Peyer's patch (tissue), 4 donors: ENCODE results near the gene KSR2. TPM values are rescaled to one million over a fixed set of nuclear protein-coding genes. Genes with fewer than 3 reads are reported as not detected.

Experiments used
- DNase-seq, 3 donors: peaks; one replicate each; pipeline ENCODE4 v3.0.0-alpha.2; 2017 to 2019
- H3K27ac ChIP-seq, 4 donors: fragments of 200-600 bp; sonication (generic); one replicate each; pipeline ENCODE4 v1.5.1; 2016 to 2019
- H3K27me3 ChIP-seq, 2 donors: fragments of 200-600 bp; sonication (generic); one replicate each; pipeline ENCODE4 v1.5.1; 2019
- H3K36me3 ChIP-seq, 3 donors: fragments of 200-600 bp; sonication (generic); one replicate each; pipeline ENCODE4 v1.5.1; 2016 to 2019
- H3K4me1 ChIP-seq, 4 donors: fragments of 200-600 bp; sonication (generic); one replicate each; pipeline ENCODE4 v1.5.1; 2016 to 2019
- H3K4me3 ChIP-seq, 4 donors: fragments of 200-600 bp; sonication (generic); 1 replicate in 3 of 4; 2 replicates in 1 of 4; pipeline ENCODE4 v1.5.1; 2016 to 2019; ENCODE audit warnings: mild to moderate bottlenecking in 1 of 4
- H3K9me3 ChIP-seq, 4 donors: fragments of 200-600 bp; sonication (generic); one replicate each; pipeline ENCODE4 v1.5.1; 2016 to 2019; ENCODE audit warnings: mild to moderate bottlenecking in 1 of 4
- CTCF ChIP-seq, 6 experiments: fragments of 450-650 bp in 4 of 6; fragments of 200-600 bp in 2 of 6; sonication (generic) in 1 of 6; IDR thresholded peaks; one replicate each; pipeline ENCODE4 v1.5.1; 2017 to 2019; ENCODE audit warnings: antibody characterized with exemption in 6 of 6, mild to moderate bottlenecking in 3 of 6, moderate library complexity in 1 of 6
- POLR2A ChIP-seq, 2 donors: fragments of 450-650 bp; IDR thresholded peaks; one replicate each; pipeline ENCODE4 v1.5.1; 2017; ENCODE audit warnings: antibody characterized with exemption in 2 of 2, mild to moderate bottlenecking in 2 of 2, moderate library complexity in 2 of 2
- total RNA-seq, 4 donors: library from RNA; depleted of rRNA; stranded (reverse); fragments of >200 nt; gene quantifications; one replicate each; pipeline ENCODE4 v1.1.0, GENCODE V29; 2016

The KSR2 gene
- under 1 TPM in 3 of 4 donors, not detected in 1; 0.27 to 0.53 (median 0.28) TPM for total RNA-seq

GRCh38 chr12:117968826-117969659 is at the start of gene KSR2:
TSS of gene KSR2 (minus strand) at chr12:117968990. CDS start at chr12:117968255, 735 bp downstream.
- Histone ChIP-seq H3K4me3 (peak within 1 kb of the TSS; percentile 33 to 62 (median 47)), H3K36me3 (no peaks in the 10 kb centered on the region), H3K27ac (peak within 1 kb of the TSS in 2 of 4 donors; percentile 35 to 59), H3K27me3 (no peaks in the 10 kb centered on the region), H3K4me1 (peaks cover 0 to 11% (median 4%) of the 10 kb centered on the region in 4 donors), H3K9me3 (no peaks in the 10 kb centered on the region)
- DNase-seq: peak in 2 of 3 donors; percentile 68 to 81
- peak in 1 of 2 donors; percentile 24 for TF ChIP-seq POLR2A (IDR thresholded peaks at IDR 0.05)
- TF ChIP-seq CTCF (IDR thresholded peaks at IDR 0.05): no peak

GRCh38 chr12:118017926-118018325 is 49.1 kb upstream of the KSR2 start:
- H3K4me3 ChIP-seq: no peak overlapping the region
- H3K27ac ChIP-seq: no peak overlapping the region
- H3K4me1 ChIP-seq: peaks cover 0 to 10% (median 6%) of the 10 kb centered on the region in 4 donors
- no peaks in the 10 kb centered on the region for H3K9me3 ChIP-seq
- H3K27me3 ChIP-seq: no peaks in the 10 kb centered on the region
- TF ChIP-seq POLR2A (IDR thresholded peaks at IDR 0.05) (no peak), CTCF (IDR thresholded peaks at IDR 0.05) (no peak)
- DNase-seq: no peak
- H3K36me3 ChIP-seq: peaks cover 0 to 35% (median 0%) of the 10 kb centered on the region in 3 donors

GRCh38 chr12:118016424-118017264 is 47.9 kb upstream of the KSR2 start, which contains the start of gene RFC5:
TSS of gene RFC5 (plus strand) at chr12:118016703. CDS start at chr12:118016828, 125 bp downstream.
- DNase-seq: peak; percentile 99
- peak within 1 kb of the TSS; percentile 80 to 90 (median 85) for H3K4me3 ChIP-seq
- TF ChIP-seq POLR2A (IDR thresholded peaks at IDR 0.05) (no peak), CTCF (IDR thresholded peaks at IDR 0.05) (no peak)
- H3K36me3 ChIP-seq: peaks cover 0 to 23% (median 0%) of the 10 kb centered on the region in 3 donors
- H3K4me1 ChIP-seq: peaks cover 0 to 10% (median 6%) of the 10 kb centered on the region in 4 donors
- H3K27me3 ChIP-seq: no peaks in the 10 kb centered on the region
- H3K9me3 ChIP-seq: no peaks in the 10 kb centered on the region
- peak within 1 kb of the TSS; percentile 41 to 75 (median 59) for H3K27ac ChIP-seq

GRCh38 chr12:118015944-118016343 is 47.2 kb upstream of the KSR2 start:
- Histone ChIP-seq H3K9me3 (no peaks in the 10 kb centered on the region), H3K36me3 (peaks cover 0 to 18% (median 0%) of the 10 kb centered on the region in 3 donors), H3K27ac (no peak overlapping the region), H3K4me1 (peaks cover 0 to 10% (median 6%) of the 10 kb centered on the region in 4 donors), H3K27me3 (no peaks in the 10 kb centered on the region), H3K4me3 (peak overlapping the region in 3 of 4 donors; percentile 80 to 87 (median 83))
- DNase-seq: no peak
- TF ChIP-seq POLR2A (IDR thresholded peaks at IDR 0.05) (no peak), CTCF (IDR thresholded peaks at IDR 0.05) (no peak)

- Histone ChIP-seq H3K9me3 (no peaks in the 10 kb centered on the region), H3K36me3 (peaks cover 0 to 11% (median 0%) of the 10 kb centered on the region in 3 donors), H3K27ac (no peak overlapping the region), H3K4me1 (peaks cover 0 to 10% (median 6%) of the 10 kb centered on the region in 4 donors), H3K4me3 (no peak overlapping the region), H3K27me3 (no peaks in the 10 kb centered on the region)
- TF ChIP-seq CTCF (IDR thresholded peaks at IDR 0.05) (no peak), POLR2A (IDR thresholded peaks at IDR 0.05) (no peak)
- no peak for DNase-seq
Measured at GRCh38 chr12:118015306-118015705, 46.5 kb upstream of the KSR2 start.
